HEK293 (cell line): Measurements from ENCODE around the gene EXOSC5.
"Not testable (repeated sequence)": the region's sequence is repeated elsewhere in the genome, so short reads cannot be mapped to it uniquely, and the experiment has no call there.

ENCODE experiments used
- CTCF ChIA-PET: fragments of 350-600 bp; formaldehyde crosslinking; extraction: SDS; loops from one replicate; lab custom pipeline; 2021; ENCODE audit warnings: antibody characterized with exemption; lab: Yijun Ruan, JAX
- POLR2A ChIA-PET: fragments of 300-600 bp; formaldehyde crosslinking; extraction: SDS; loops from one replicate; lab custom pipeline; 2020; ENCODE audit warnings: antibody characterized with exemption, inconsistent platforms; lab: Yijun Ruan, JAX
- H3K27ac ChIP-seq: fragments of 200-500 bp; sonication (Bioruptor generic); 2 replicates; pipeline ENCODE4 v1.5.1; 2014; ENCODE audit warnings: low read depth, low read length, control low read depth, inconsistent platforms; ENCODE audit errors: extremely low read depth
- H3K36me3 ChIP-seq, 2 experiments: fragments of 200-500 bp in 1 of 2; sonication (Bioruptor generic) in 1 of 2; 1 replicate in 1 of 2; 2 replicates in 1 of 2; pipeline ENCODE4 v1.5.1; 2014 to 2017; ENCODE audit warnings: inconsistent platforms in 2 of 2, low read length in 2 of 2; ENCODE audit not compliant: control insufficient read depth in 2 of 2, insufficient read depth in 1 of 2
- H3K4me1 ChIP-seq: fragments of 200-500 bp; sonication (Bioruptor generic); 2 replicates; pipeline ENCODE4 v1.5.1; 2014; ENCODE audit warnings: mild to moderate bottlenecking, low read length, inconsistent platforms; ENCODE audit not compliant: control insufficient read depth, insufficient read depth
- H3K4me3 ChIP-seq: 2 replicates; pipeline ENCODE4 v1.5.1; 2011; ENCODE audit warnings: low read depth, mild to moderate bottlenecking, control low read depth, low read length, moderate library complexity
- H3K9me3 ChIP-seq: fragments of 200-500 bp; sonication (Bioruptor generic); 2 replicates; pipeline ENCODE4 v1.5.1; 2014; ENCODE audit warnings: low read depth, low read length, inconsistent platforms; ENCODE audit not compliant: control insufficient read depth, insufficient read depth
- CTCF ChIP-seq: fragments of 450-650 bp; formaldehyde crosslinking; IDR thresholded peaks from 2 replicates; pipeline ENCODE4 v1.5.1; 2016; ENCODE audit warnings: missing biosample characterization, missing genetic modification characterization
- MEIS1 ChIP-seq: sonication (generic); formaldehyde crosslinking; IDR thresholded peaks from 2 replicates; pipeline ENCODE4 v1.8.1; 2022; ENCODE audit warnings: missing genetic modification reagents, mild to moderate bottlenecking, borderline replicate concordance
- PRDM4 ChIP-seq: fragments of 450-650 bp; formaldehyde crosslinking; IDR thresholded peaks from 2 replicates; pipeline ENCODE4 v1.5.1; 2017; ENCODE audit warnings: missing biosample characterization, missing genetic modification characterization
- ZBTB11 ChIP-seq: fragments of 450-650 bp; formaldehyde crosslinking; conservative IDR thresholded peaks from 2 replicates; pipeline ENCODE4 v1.5.1; 2016; ENCODE audit warnings: low read depth, missing biosample characterization, missing genetic modification characterization
- ZBTB21 ChIP-seq: fragments of 450-650 bp; formaldehyde crosslinking; IDR thresholded peaks from 2 replicates; pipeline ENCODE4 v1.5.1; 2017; ENCODE audit warnings: missing biosample characterization, missing genetic modification characterization
- ZBTB8A ChIP-seq: fragments of 450-650 bp; formaldehyde crosslinking; IDR thresholded peaks from 2 replicates; pipeline ENCODE4 v1.5.1; 2016; ENCODE audit warnings: missing biosample characterization, missing genetic modification characterization
- ZFHX2 ChIP-seq: fragments of 450-650 bp; formaldehyde crosslinking; conservative IDR thresholded peaks from 2 replicates; pipeline ENCODE4 v1.5.1; 2016; ENCODE audit warnings: missing biosample characterization, missing genetic modification characterization
- ZNF121 ChIP-seq: fragments of 450-650 bp; formaldehyde crosslinking; IDR thresholded peaks from 2 replicates; pipeline ENCODE4 v1.5.1; 2016; ENCODE audit warnings: missing biosample characterization, missing genetic modification characterization
- ZNF155 ChIP-seq: fragments of 450-650 bp; formaldehyde crosslinking; IDR thresholded peaks from 2 replicates; pipeline ENCODE4 v1.5.1; 2016; ENCODE audit warnings: missing biosample characterization, missing genetic modification characterization
- ZNF169 ChIP-seq: fragments of 450-650 bp; formaldehyde crosslinking; IDR thresholded peaks from 2 replicates; pipeline ENCODE4 v1.5.1; 2016; ENCODE audit warnings: missing biosample characterization, missing genetic modification characterization
- ZNF223 ChIP-seq: fragments of 450-650 bp; formaldehyde crosslinking; IDR thresholded peaks from 2 replicates; pipeline ENCODE4 v1.5.1; 2016; ENCODE audit warnings: missing biosample characterization, missing genetic modification characterization
- ZNF266 ChIP-seq: fragments of 450-650 bp; formaldehyde crosslinking; IDR thresholded peaks from 2 replicates; pipeline ENCODE4 v1.5.1; 2016; ENCODE audit warnings: missing biosample characterization, missing genetic modification characterization, low read depth
- ZNF529 ChIP-seq: fragments of 450-650 bp; formaldehyde crosslinking; IDR thresholded peaks from 2 replicates; pipeline ENCODE4 v1.5.1; 2017; ENCODE audit warnings: missing genetic modification characterization, missing biosample characterization; ENCODE audit not compliant: insufficient replicate concordance
- ZNF571 ChIP-seq: fragments of 450-650 bp; formaldehyde crosslinking; IDR thresholded peaks from 2 replicates; pipeline ENCODE4 v1.5.0; 2017; ENCODE audit warnings: missing biosample characterization, missing genetic modification characterization
- ZNF610 ChIP-seq: fragments of 450-650 bp; formaldehyde crosslinking; IDR thresholded peaks from 2 replicates; pipeline ENCODE4 v1.5.1; 2016; ENCODE audit warnings: missing biosample characterization, missing genetic modification characterization, borderline replicate concordance
- ZNF623 ChIP-seq: fragments of 450-650 bp; formaldehyde crosslinking; IDR thresholded peaks from 2 replicates; pipeline ENCODE4 v1.5.1; 2016; ENCODE audit warnings: missing biosample characterization, missing genetic modification characterization
- ZNF624 ChIP-seq: fragments of 450-650 bp; formaldehyde crosslinking; IDR thresholded peaks from 2 replicates; pipeline ENCODE4 v1.5.1; 2017; ENCODE audit warnings: missing biosample characterization, missing genetic modification characterization
- ZNF777 ChIP-seq: fragments of 450-650 bp; formaldehyde crosslinking; IDR thresholded peaks from 2 replicates; pipeline ENCODE4 v1.5.1; 2017; ENCODE audit warnings: missing biosample characterization, missing genetic modification characterization, borderline replicate concordance
- ZNF792 ChIP-seq: fragments of 450-650 bp; formaldehyde crosslinking; IDR thresholded peaks from 2 replicates; pipeline ENCODE4 v1.5.1; 2016; ENCODE audit warnings: missing biosample characterization, missing genetic modification characterization
- ZSCAN5A ChIP-seq: fragments of 450-650 bp; formaldehyde crosslinking; IDR thresholded peaks from 2 replicates; pipeline ENCODE4 v1.5.1; 2016; ENCODE audit warnings: missing biosample characterization, missing genetic modification characterization

The EXOSC5 gene

GRCh38 chr19:41408846-41409245 is 11.7 kb upstream of the EXOSC5 start:
- CTCF ChIA-PET, result interaction anchor here (0.5 to 1.8 kb wide), 13 partner anchors 10 to 298 kb away, joined by 3 to 9 read pairs (median 4); no protein-coding TSS in a partner anchor
- not testable (repeated sequence) for H3K4me1 ChIP-seq

GRCh38 chr19:41408256-41408655 is 11.1 kb upstream of the EXOSC5 start:
- Histone ChIP-seq H3K4me1 (peaks cover 5% of the 10 kb centered on the region; the same call in 1 of the 2 replicates), H3K36me3 (peaks cover 3 to 4% of the 10 kb centered on the region in 2 experiments; a peak in 2 of 3 replicates), H3K27ac (no peak overlapping the region), H3K9me3 (no peaks in the 10 kb centered on the region), H3K4me3 (no peak overlapping the region)
- ChIA-PET POLR2A (interaction anchor here (0.6 to 2.6 kb wide), 8 partner anchors 9 to 658 kb away, joined by 3 to 10 read pairs (median 3); partner anchors contain the start of genes B3GNT8, B9D2 and SNRPA), CTCF (interaction anchor here (0.5 to 1.8 kb wide), 12 partner anchors 10 to 722 kb away, joined by 3 to 9 read pairs (median 4); no protein-coding TSS in a partner anchor)
- TF ChIP-seq CTCF (peak; percentile 16; the same call in 1 of the 2 replicates), ZNF529 (no peak)

More at GRCh38 chr19:41408846-41409245, 11.7 kb upstream of the EXOSC5 start:
- POLR2A ChIA-PET, result interaction anchor here (1.0 to 2.6 kb wide), 7 partner anchors 8 to 45 kb away, joined by 3 to 10 read pairs (median 6); partner anchors contain the start of genes B3GNT8, B9D2 and DMAC2
- not testable (repeated sequence) for H3K9me3 ChIP-seq, H3K27ac ChIP-seq, H3K36me3 ChIP-seq, H3K4me3 ChIP-seq

GRCh38 chr19:41407271-41407670 is 10.1 kb upstream of the EXOSC5 start:
- H3K9me3 ChIP-seq, result no peaks in the 10 kb centered on the region
- ChIA-PET CTCF (interaction anchor here (0.6 to 1.5 kb wide), 2 partner anchors 32 to 247 kb away, joined by 3 to 4 read pairs; no protein-coding TSS in a partner anchor), POLR2A (no interaction called here)
- H3K4me3 ChIP-seq, result no peak overlapping the region
- H3K4me1 ChIP-seq, result peaks cover 5% of the 10 kb centered on the region; the same call in 1 of the 2 replicates
- H3K36me3 ChIP-seq, result no peaks in the 10 kb centered on the region; a peak in 1 of 3 replicates
- H3K27ac ChIP-seq, result 0 out of 2 replicates have a peak overlapping the region, but pooled peaks have one; percentile 34
- no peak for TF ChIP-seq ZSCAN5A (tag by site-specific recombination)
- no peak for TF ChIP-seq ZNF777 (tag by site-specific recombination)
- no peak for TF ChIP-seq ZFHX2 (tag by site-specific recombination)
- no peak for TF ChIP-seq ZNF792 (tag by site-specific recombination)
- no peak for TF ChIP-seq ZBTB21
- no peak for TF ChIP-seq PRDM4 (tag by site-specific recombination)
- no peak for TF ChIP-seq ZNF624 (tag by site-specific recombination)
- TF ChIP-seq MEIS1 (CRISPR knock-in tag), result no peak
- no peak for TF ChIP-seq ZNF610
- no peak for TF ChIP-seq ZNF155
- no peak for TF ChIP-seq ZNF266 (tag by site-specific recombination)
- TF ChIP-seq ZNF623 (tag by site-specific recombination), result no peak
- no peak for TF ChIP-seq ZNF223 (tag by site-specific recombination)
- no peak for TF ChIP-seq ZNF121 (tag by site-specific recombination)
- TF ChIP-seq ZNF169, result no peak
- no peak for TF ChIP-seq ZBTB11
- no peak for TF ChIP-seq ZBTB8A (tag by site-specific recombination)
- no peak for TF ChIP-seq ZNF571 (tag by site-specific recombination)
